Measurements from ENCODE around the gene ERVK3-1. TPM values are rescaled to one million over a fixed set of nuclear protein-coding genes. Genes with fewer than 3 reads are reported as not detected.
"Not testable (repeated sequence)": the region's sequence is repeated elsewhere in the genome, so short reads cannot be mapped to it uniquely, and the experiment has no call there.

ERVK3-1 gene
- polyA plus RNA-seq, 2 of the 4 experiments (the other 2 are of a cell fraction), result 109 to 142 TPM

DNA sequence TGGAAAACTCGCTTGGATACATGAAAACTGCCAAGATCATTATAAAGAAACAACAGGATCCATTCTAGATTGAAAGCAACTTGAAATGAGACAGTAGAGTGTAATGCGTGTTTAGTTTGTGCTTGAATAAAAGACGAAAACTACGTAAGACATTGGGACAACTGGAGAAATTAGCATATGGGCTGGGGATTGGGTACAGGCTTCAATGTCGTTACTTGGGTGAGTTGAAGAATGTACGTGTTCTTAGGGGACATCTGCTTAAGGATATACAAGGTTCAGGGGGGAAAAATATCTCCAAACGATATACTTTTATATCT lies 471 bp upstream of the ERVK3-1 start:
- Histone ChIP-seq H3K9me3 (peaks cover 66% of the 10 kb centered on the region), H3K4me3 (peak overlapping the region; percentile 72), H3K4me1 (0 out of 3 replicates have a peak, but pooled peaks cover 4% of the 10 kb centered on the region), H3K4me2 (peak overlapping the region; percentile 63), H3K27ac (peak overlapping the region; percentile 47 to 68)
- peak; percentile 33 to 52 for ATAC-seq
- no peak for FAIRE-seq
- TF ChIP-seq ZSCAN20 (CRISPR knock-in tag; IDR thresholded peaks at IDR 0.05), result no peak
- TF ChIP-seq HOXB13 (CRISPR knock-in tag; IDR thresholded peaks at IDR 0.05; ENCODE audit: low read depth), result no peak
- no peak for TF ChIP-seq ZNF302 (CRISPR knock-in tag; IDR thresholded peaks at IDR 0.05)
- no peak for TF ChIP-seq CHD4 (IDR thresholded peaks at IDR 0.05; ENCODE audit: borderline replicate concordance)
- TF ChIP-seq RFX5 (IDR thresholded peaks at IDR 0.05), result no peak
- TF ChIP-seq MAZ (IDR thresholded peaks at IDR 0.05; ENCODE audit: borderline replicate concordance, low read depth, low read length), result no peak
- no peak for TF ChIP-seq SMC3 (IDR thresholded peaks at IDR 0.05)
- no peak for TF ChIP-seq POLR2A (IDR thresholded peaks at IDR 0.05; ENCODE audit: low read length)
- TF ChIP-seq, protein P1, sequence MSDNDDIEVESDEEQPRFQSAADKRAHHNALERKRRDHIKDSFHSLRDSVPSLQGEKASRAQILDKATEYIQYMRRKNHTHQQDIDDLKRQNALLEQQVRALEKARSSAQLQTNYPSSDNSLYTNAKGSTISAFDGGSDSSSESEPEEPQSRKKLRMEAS (IDR thresholded peaks at IDR 0.05), result no peak
- no peak for TF ChIP-seq RAD21 (conservative IDR thresholded peaks at IDR 0.05 in 1 of 2, IDR thresholded peaks at IDR 0.05 in 1 of 2)
- TF ChIP-seq, protein P2, sequence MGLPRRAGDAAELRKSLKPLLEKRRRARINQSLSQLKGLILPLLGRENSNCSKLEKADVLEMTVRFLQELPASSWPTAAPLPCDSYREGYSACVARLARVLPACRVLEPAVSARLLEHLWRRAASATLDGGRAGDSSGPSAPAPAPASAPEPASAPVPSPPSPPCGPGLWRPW (IDR thresholded peaks at IDR 0.05), result no peak
- no peak for TF ChIP-seq TFCP2L1 (CRISPR knock-in tag; IDR thresholded peaks at IDR 0.05)
- no peak for DNase-seq (ENCODE audit: low read depth in 1 of 2, low spot score in 1 of 2)
- CTCF ChIA-PET, result interaction anchor here (0.6 to 1.0 kb wide), 2 partner anchors 22 to 978 kb away, joined by 3 read pairs; partner anchors contain the start of gene ZSCAN22
- POLR2A ChIA-PET, result interaction anchor here (0.6 to 2.3 kb wide), 9 partner anchors 8 to 215 kb away, joined by 3 to 22 read pairs (median 5); partner anchors contain the start of genes ZBTB45, ZNF274, ZNF497 and ZSCAN22
- WGBS (ENCODE audit: missing lambda C conversion rate), result 51% methylated on average over 7 of the region's 7 CpGs

DNA sequence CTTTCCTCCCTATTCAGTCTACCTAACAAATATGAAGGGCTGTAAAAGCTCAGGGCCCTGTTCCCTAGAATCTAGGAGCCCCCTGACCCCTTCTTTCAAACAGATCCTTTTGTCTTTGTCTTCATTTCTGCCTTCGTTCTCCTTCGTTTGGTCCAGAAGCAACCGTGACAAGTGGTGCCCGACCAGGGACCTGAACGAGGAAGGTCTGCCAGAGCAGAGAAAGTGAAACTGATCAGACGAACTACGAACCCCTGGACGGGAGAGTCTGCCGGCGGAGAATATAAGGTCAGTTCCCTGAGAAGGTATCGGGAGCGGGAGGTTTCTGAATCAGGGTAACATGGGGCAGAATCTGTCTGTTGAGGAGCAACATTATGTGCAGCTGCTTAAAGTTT lies 751 bp downstream of the ERVK3-1 start:
- Histone ChIP-seq H3K4me3 (peak overlapping the region; percentile 72), H3K4me2 (peak overlapping the region; percentile 83), H3K27ac (peak overlapping the region; percentile 77 to 89), H3K9me3 (peaks cover 62% of the 10 kb centered on the region), H3K4me1 (0 out of 3 replicates have a peak, but pooled peaks cover 4% of the 10 kb centered on the region)
- FAIRE-seq (no peak), ATAC-seq (no peak), DNase-seq (ENCODE audit: low read depth in 1 of 2, low spot score in 1 of 2) (peak in 1 of 2 experiments; percentile 36)
- ChIA-PET CTCF (interaction anchor here (0.7 to 1.1 kb wide), 2 partner anchors 13 to 214 kb away, joined by 3 to 4 read pairs; no protein-coding TSS in a partner anchor), POLR2A (interaction anchor here (1.1 to 2.3 kb wide), 2 partner anchors 21 to 56 kb away, joined by 5 to 22 read pairs; partner anchors contain the start of genes ZNF497 and ZSCAN22)
- WGBS (ENCODE audit: missing lambda C conversion rate), result 44% methylated on average over 12 of the region's 12 CpGs
- TF ChIP-seq KDM5A (IDR thresholded peaks at IDR 0.05), result no peak
- TF ChIP-seq EHF (CRISPR knock-in tag; IDR thresholded peaks at IDR 0.05), result no peak

DNA sequence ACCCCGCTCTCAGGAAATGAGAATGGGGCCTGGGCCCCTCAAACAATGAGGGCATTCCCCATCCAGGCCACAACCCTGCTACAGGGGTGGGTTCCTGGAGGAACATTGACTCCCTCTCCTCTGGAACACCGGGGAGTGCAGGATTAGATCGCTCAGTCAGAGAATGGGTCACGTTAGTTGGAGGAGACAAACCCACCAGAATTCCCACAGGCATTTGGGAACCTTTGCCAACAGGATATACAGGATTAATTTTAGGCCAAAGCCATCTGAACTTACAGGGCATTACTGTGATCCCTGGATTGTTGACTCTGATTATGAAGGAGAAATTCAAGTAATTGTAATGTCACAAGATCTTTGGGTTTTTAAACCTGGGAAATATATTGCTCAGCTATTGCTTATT lies 2.6 kb downstream of the ERVK3-1 start:
- Histone ChIP-seq H3K4me3 (no peak overlapping the region), H3K9me3 (peaks cover 61% of the 10 kb centered on the region), H3K4me1 (0 out of 3 replicates have a peak, but pooled peaks cover 4% of the 10 kb centered on the region), H3K4me2 (no peak overlapping the region), H3K27ac (no peak overlapping the region)
- no peak for FAIRE-seq
- ATAC-seq, result no peak
- WGBS (ENCODE audit: missing lambda C conversion rate), result 96% methylated on average over 4 of the region's 4 CpGs
- no peak for DNase-seq (ENCODE audit: low read depth in 1 of 2, low spot score in 1 of 2)
- POLR2A ChIA-PET, result no interaction called here
- TF ChIP-seq, protein P3, sequence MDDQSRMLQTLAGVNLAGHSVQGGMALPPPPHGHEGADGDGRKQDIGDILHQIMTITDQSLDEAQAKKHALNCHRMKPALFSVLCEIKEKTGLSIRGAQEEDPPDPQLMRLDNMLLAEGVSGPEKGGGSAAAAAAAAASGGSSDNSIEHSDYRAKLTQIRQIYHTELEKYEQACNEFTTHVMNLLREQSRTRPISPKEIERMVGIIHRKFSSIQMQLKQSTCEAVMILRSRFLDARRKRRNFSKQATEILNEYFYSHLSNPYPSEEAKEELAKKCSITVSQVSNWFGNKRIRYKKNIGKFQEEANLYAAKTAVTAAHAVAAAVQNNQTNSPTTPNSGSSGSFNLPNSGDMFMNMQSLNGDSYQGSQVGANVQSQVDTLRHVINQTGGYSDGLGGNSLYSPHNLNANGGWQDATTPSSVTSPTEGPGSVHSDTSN (IDR thresholded peaks at IDR 0.05), result no peak
- TF ChIP-seq SMC3 (IDR thresholded peaks at IDR 0.05) (no peak), MYC (IDR thresholded peaks at IDR 0.05; ENCODE audit: borderline replicate concordance, low read length) (no peak), NPAS2 (CRISPR knock-in tag; IDR thresholded peaks at IDR 0.05; ENCODE audit: borderline replicate concordance) (no peak), PHF8 (IDR thresholded peaks at IDR 0.05; ENCODE audit: borderline replicate concordance, low read depth) (no peak), NR3C1 (IDR thresholded peaks at IDR 0.05) (no peak), FOXS1 (CRISPR knock-in tag; IDR thresholded peaks at IDR 0.05) (no peak), TP53 (CRISPR knock-in tag; IDR thresholded peaks at IDR 0.05) (no peak)
- TF ChIP-seq, protein P2 (IDR thresholded peaks at IDR 0.05), result no peak
- TF ChIP-seq, protein P4, sequence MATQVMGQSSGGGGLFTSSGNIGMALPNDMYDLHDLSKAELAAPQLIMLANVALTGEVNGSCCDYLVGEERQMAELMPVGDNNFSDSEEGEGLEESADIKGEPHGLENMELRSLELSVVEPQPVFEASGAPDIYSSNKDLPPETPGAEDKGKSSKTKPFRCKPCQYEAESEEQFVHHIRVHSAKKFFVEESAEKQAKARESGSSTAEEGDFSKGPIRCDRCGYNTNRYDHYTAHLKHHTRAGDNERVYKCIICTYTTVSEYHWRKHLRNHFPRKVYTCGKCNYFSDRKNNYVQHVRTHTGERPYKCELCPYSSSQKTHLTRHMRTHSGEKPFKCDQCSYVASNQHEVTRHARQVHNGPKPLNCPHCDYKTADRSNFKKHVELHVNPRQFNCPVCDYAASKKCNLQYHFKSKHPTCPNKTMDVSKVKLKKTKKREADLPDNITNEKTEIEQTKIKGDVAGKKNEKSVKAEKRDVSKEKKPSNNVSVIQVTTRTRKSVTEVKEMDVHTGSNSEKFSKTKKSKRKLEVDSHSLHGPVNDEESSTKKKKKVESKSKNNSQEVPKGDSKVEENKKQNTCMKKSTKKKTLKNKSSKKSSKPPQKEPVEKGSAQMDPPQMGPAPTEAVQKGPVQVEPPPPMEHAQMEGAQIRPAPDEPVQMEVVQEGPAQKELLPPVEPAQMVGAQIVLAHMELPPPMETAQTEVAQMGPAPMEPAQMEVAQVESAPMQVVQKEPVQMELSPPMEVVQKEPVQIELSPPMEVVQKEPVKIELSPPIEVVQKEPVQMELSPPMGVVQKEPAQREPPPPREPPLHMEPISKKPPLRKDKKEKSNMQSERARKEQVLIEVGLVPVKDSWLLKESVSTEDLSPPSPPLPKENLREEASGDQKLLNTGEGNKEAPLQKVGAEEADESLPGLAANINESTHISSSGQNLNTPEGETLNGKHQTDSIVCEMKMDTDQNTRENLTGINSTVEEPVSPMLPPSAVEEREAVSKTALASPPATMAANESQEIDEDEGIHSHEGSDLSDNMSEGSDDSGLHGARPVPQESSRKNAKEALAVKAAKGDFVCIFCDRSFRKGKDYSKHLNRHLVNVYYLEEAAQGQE (IDR thresholded peaks at IDR 0.05), result no peak
- TF ChIP-seq, protein P5, sequence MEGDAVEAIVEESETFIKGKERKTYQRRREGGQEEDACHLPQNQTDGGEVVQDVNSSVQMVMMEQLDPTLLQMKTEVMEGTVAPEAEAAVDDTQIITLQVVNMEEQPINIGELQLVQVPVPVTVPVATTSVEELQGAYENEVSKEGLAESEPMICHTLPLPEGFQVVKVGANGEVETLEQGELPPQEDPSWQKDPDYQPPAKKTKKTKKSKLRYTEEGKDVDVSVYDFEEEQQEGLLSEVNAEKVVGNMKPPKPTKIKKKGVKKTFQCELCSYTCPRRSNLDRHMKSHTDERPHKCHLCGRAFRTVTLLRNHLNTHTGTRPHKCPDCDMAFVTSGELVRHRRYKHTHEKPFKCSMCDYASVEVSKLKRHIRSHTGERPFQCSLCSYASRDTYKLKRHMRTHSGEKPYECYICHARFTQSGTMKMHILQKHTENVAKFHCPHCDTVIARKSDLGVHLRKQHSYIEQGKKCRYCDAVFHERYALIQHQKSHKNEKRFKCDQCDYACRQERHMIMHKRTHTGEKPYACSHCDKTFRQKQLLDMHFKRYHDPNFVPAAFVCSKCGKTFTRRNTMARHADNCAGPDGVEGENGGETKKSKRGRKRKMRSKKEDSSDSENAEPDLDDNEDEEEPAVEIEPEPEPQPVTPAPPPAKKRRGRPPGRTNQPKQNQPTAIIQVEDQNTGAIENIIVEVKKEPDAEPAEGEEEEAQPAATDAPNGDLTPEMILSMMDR (IDR thresholded peaks at IDR 0.05), result no peak
- CTCF ChIA-PET, result interaction anchor here (1.9 kb wide), 1 partner anchor 18 kb away, joined by 4 read pairs; no protein-coding TSS in a partner anchor

DNA sequence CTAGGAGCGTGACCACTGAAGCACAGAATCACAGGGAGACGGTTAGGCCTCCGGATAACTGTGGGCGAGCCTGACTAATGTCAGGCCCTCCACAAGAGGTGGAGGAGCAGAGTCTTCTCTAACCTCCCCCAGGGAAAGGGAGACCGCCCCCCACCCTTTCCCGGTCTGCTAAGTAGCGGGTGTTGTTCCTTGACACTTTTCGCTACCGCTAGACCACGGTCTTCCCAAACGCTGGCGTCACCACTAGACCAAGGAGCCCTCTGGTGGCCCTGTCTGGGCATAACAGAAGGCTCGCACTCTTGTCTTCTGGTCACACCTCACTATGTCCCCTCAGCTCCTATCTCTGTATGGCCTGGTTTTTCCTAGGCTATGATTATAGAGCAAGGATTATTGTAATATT lies 5.5 kb downstream of the ERVK3-1 start:
- WGBS (ENCODE audit: missing lambda C conversion rate), result 91% methylated on average over 13 of the region's 13 CpGs
- H3K4me3 ChIP-seq; ATAC-seq; H3K27ac ChIP-seq; FAIRE-seq; DNase-seq (ENCODE audit: low read depth in 1 of 2, low spot score in 1 of 2); H3K4me1 ChIP-seq; POLR2A ChIA-PET; H3K4me2 ChIP-seq: not testable (repeated sequence)
- CTCF ChIA-PET, result interaction anchor here (0.6 to 1.4 kb wide), 3 partner anchors 8 to 14 kb away, joined by 3 to 4 read pairs (median 3); no protein-coding TSS in a partner anchor
- H3K9me3 ChIP-seq, result peaks cover 60% of the 10 kb centered on the region
